Ascending aorta (tissue), 2 donors: Measurements from ENCODE around the gene FOXD2. TPM values are rescaled to one million over a fixed set of nuclear protein-coding genes. Genes with fewer than 3 reads are reported as not detected.

Experiments
- DNase-seq, 2 donors: peaks; one replicate each; pipeline ENCODE4 v3.0.0-alpha.2; 2019; ENCODE audit warnings: low spot score in 2 of 2
- H3K27ac ChIP-seq, 2 donors: fragments of 200-600 bp; sonication (generic); one replicate each; pipeline ENCODE4 v1.5.1; 2016 to 2017; ENCODE audit warnings: mild to moderate bottlenecking in 1 of 2
- H3K27me3 ChIP-seq: fragments of 200-600 bp; sonication (generic); one replicate; pipeline ENCODE4 v1.5.1; 2017
- H3K36me3 ChIP-seq, 2 donors: fragments of 200-600 bp; sonication (generic); one replicate each; pipeline ENCODE4 v1.5.1; 2016
- H3K4me1 ChIP-seq, 2 donors: fragments of 200-600 bp; sonication (generic); one replicate each; pipeline ENCODE4 v1.5.1; 2016 to 2017; ENCODE audit warnings: mild to moderate bottlenecking in 1 of 2
- H3K4me3 ChIP-seq, 2 donors: fragments of 200-600 bp; sonication (generic); one replicate each; pipeline ENCODE4 v1.5.1; 2016 to 2017; ENCODE audit warnings: mild to moderate bottlenecking in 1 of 2
- H3K9me3 ChIP-seq, 2 donors: fragments of 200-600 bp; sonication (generic); one replicate each; pipeline ENCODE4 v1.5.1; 2016
- CTCF ChIP-seq, 3 experiments: fragments of 200-600 bp in 2 of 3; fragments of 450-650 bp in 1 of 3; sonication (generic) in 2 of 3; IDR thresholded peaks; one replicate each; pipeline ENCODE4 v1.5.1; 2016 to 2019; ENCODE audit warnings: antibody characterized with exemption in 3 of 3, mild to moderate bottlenecking in 1 of 3, moderate library complexity in 1 of 3
- intact Hi-C: fragments of 100-400 bp; cut with DNase I; formaldehyde crosslinking; loops from one replicate; pipeline ENCODE4 v1.15.1; 2023
- total RNA-seq: library from RNA; depleted of rRNA; stranded (reverse); fragments of >200 nt; gene quantifications from one replicate; pipeline ENCODE4 v1.1.0, GENCODE V29; 2016

Gene FOXD2
- total RNA-seq, 1 donor from 2014 or later, result 1.3 TPM

GRCh38 chr1:47482786-47483185 is 44.9 kb downstream of the FOXD2 start:
- no peak for TF ChIP-seq CTCF (IDR thresholded peaks at IDR 0.05)
- H3K9me3 ChIP-seq, result no peaks in the 10 kb centered on the region
- H3K36me3 ChIP-seq, result no peaks in the 10 kb centered on the region
- H3K4me1 ChIP-seq, result peaks cover 0 to 6% of the 10 kb centered on the region in 2 donors
- H3K27ac ChIP-seq, result no peak overlapping the region
- no peaks in the 10 kb centered on the region for H3K27me3 ChIP-seq
- DNase-seq, result no peak
- no peak overlapping the region for H3K4me3 ChIP-seq
- intact Hi-C loops, result no loop called here

DNA sequence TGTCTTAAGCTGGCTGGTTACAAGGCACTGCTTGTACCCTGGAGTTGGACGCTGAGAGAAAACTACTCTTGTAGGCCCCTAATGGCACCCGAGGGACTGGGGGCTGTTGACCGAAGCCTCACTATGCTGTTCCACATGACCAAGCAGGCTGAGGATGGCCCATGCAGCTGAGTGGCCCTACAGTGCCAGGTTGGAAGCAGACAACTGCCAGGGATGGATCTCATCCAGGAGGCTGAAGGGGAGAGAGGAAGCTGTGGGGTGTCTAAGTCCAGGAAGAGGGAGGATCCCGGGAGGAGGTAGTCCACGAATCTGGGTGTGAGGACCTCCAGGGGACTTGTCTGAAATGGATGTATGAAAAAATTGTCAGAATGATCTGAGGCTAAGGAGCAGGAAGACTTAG is 45.8 kb downstream of the FOXD2 start:
- Histone ChIP-seq H3K4me3 (no peak overlapping the region), H3K36me3 (no peaks in the 10 kb centered on the region), H3K27me3 (no peaks in the 10 kb centered on the region), H3K27ac (no peak overlapping the region), H3K9me3 (no peaks in the 10 kb centered on the region), H3K4me1 (no peaks in the 10 kb centered on the region)
- TF ChIP-seq CTCF (IDR thresholded peaks at IDR 0.05), result no peak
- no peak for DNase-seq
- intact Hi-C loops, result no loop called here

GRCh38 chr1:47485817-47486216 is 48.0 kb downstream of the FOXD2 start:
- no peak for DNase-seq
- intact Hi-C loops, result no loop called here
- H3K36me3 ChIP-seq, result no peaks in the 10 kb centered on the region

GRCh38 chr1:47487332-47487731 is 49.5 kb downstream of the FOXD2 start:
- Histone ChIP-seq H3K4me3 (no peak overlapping the region), H3K4me1 (no peaks in the 10 kb centered on the region), H3K27me3 (no peaks in the 10 kb centered on the region), H3K27ac (no peak overlapping the region), H3K9me3 (no peaks in the 10 kb centered on the region), H3K36me3 (no peaks in the 10 kb centered on the region)
- intact Hi-C loops, result no loop called here
- no peak for DNase-seq
- no peak for TF ChIP-seq CTCF (IDR thresholded peaks at IDR 0.05)

More at GRCh38 chr1:47485817-47486216, 48.0 kb downstream of the FOXD2 start:
- H3K4me1 ChIP-seq, result no peaks in the 10 kb centered on the region
- no peak for TF ChIP-seq CTCF (IDR thresholded peaks at IDR 0.05)
- H3K27me3 ChIP-seq, result no peaks in the 10 kb centered on the region
- H3K9me3 ChIP-seq, result no peaks in the 10 kb centered on the region
- no peak overlapping the region for H3K27ac ChIP-seq
- no peak overlapping the region for H3K4me3 ChIP-seq

DNA sequence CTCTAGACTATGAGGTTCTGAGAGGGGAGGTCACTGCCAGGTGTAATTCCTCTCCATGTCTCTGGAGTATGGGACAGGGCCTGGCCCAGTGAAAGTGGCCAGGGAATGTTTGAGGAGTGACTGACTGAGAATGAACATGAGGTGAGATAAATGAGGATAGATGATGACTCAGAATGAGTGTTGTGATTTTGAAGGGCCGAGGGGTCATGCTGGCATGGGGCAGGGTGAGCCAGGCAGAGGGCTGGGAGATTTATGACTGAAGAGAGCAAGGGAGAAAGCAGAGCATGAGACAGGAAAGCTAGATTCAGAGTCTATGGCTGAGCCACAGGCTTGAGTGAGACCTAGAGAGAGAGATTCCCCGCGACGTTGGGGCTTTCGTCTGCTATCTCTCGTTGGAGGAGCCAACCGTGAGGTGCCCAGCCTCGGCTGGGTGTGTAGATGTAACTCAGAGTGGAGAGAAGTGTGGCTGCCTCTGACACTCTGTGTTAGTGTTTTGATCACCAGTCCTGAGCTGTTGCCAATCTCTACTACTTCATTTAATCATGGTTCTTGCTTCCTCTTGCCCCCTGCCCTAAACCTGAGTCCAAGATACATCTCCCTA is 50.1 kb downstream of the FOXD2 start:
- H3K27ac ChIP-seq, result no peak overlapping the region
- no peak for TF ChIP-seq CTCF (IDR thresholded peaks at IDR 0.05)
- no peaks in the 10 kb centered on the region for H3K27me3 ChIP-seq
- no peak overlapping the region for H3K4me3 ChIP-seq
- intact Hi-C loops, result no loop called here
- H3K9me3 ChIP-seq, result no peaks in the 10 kb centered on the region
- no peaks in the 10 kb centered on the region for H3K4me1 ChIP-seq
- H3K36me3 ChIP-seq, result no peaks in the 10 kb centered on the region
- DNase-seq, result no peak

Other genes with a start within 250 kb of the FOXD2 start
- not detected for gene PDZK1IP1, start 248.0 kb upstream of the FOXD2 start, total RNA-seq
- 13.9 TPM for gene TAL1, start 205.8 kb upstream of the FOXD2 start, total RNA-seq
- gene STIL, start 123.9 kb upstream of the FOXD2 start, total RNA-seq, result 0.11 TPM
- gene CMPK1, start 104.3 kb upstream of the FOXD2 start, total RNA-seq, result 52.5 TPM
- gene FOXE3, start 21.8 kb upstream of the FOXD2 start, total RNA-seq, result not detected